WTC11 (cell line): Measurements from ENCODE around the gene NEIL3. TPM values are rescaled to one million over a fixed set of nuclear protein-coding genes. Genes with fewer than 3 reads are reported as not detected.

Experiments used
- ATAC-seq: fragments of 200-7000 bp; cut with Tn5 transposase; 2 replicates; pipeline ENCODE4 v1.10.0; 2021; ENCODE audit warnings: mild to moderate bottlenecking, moderate library complexity
- Bru-seq: library from RNA; stranded (reverse); fragments of 400-500 nt; gene quantifications from one replicate; lab custom pipeline; 2021; lab: Mats Ljungman, UMichigan
- CTCF ChIA-PET: fragments of 300-600 bp; sonication (Branson Sonifier 250); formaldehyde crosslinking; loops from one replicate; lab custom pipeline; 2021; ENCODE audit warnings: antibody characterized with exemption; lab: Charles Lee
- POLR2A ChIA-PET: fragments of 350-600 bp; sonication (Branson Sonifier 250); formaldehyde crosslinking; loops from one replicate; lab custom pipeline; 2021; ENCODE audit warnings: antibody characterized with exemption; lab: Charles Lee
- DNase-seq: peaks from one replicate; pipeline ENCODE4 v3.0.0; 2021; ENCODE audit warnings: low spot score
- H3K27ac Mint-ChIP-seq: 2 replicates; pipeline ENCODE4 v1.8.0; 2021; ENCODE audit warnings: mixed read lengths
- H3K27me3 Mint-ChIP-seq: 2 replicates; pipeline ENCODE4 v1.8.0; 2021; ENCODE audit warnings: low read depth, mild to moderate bottlenecking, moderate library complexity, mixed read lengths
- H3K36me3 Mint-ChIP-seq: 2 replicates; pipeline ENCODE4 v1.8.0; 2021; ENCODE audit warnings: mixed read lengths
- H3K4me1 Mint-ChIP-seq: 2 replicates; pipeline ENCODE4 v1.8.0; 2022; ENCODE audit warnings: mixed read lengths
- H3K4me3 Mint-ChIP-seq: 2 replicates; pipeline ENCODE4 v1.8.0; 2021; ENCODE audit warnings: mild to moderate bottlenecking, moderate library complexity, mixed read lengths
- H3K9me3 Mint-ChIP-seq: 2 replicates; pipeline ENCODE4 v1.8.0; 2021; ENCODE audit warnings: mixed read lengths
- ATF1 ChIP-seq: sonication (generic); formaldehyde crosslinking; IDR thresholded peaks from 2 replicates; pipeline ENCODE4 v1.8.1; 2023; ENCODE audit warnings: mild to moderate bottlenecking, moderate library complexity, missing genetic modification reagents
- FOXK1 ChIP-seq: sonication (generic); formaldehyde crosslinking; IDR thresholded peaks from 2 replicates; pipeline ENCODE4 v1.8.0; 2022; ENCODE audit warnings: mild to moderate bottlenecking, moderate library complexity, missing genetic modification reagents
- FOXP1 ChIP-seq: sonication (generic); formaldehyde crosslinking; IDR thresholded peaks from 2 replicates; pipeline ENCODE4 v1.8.0; 2022; ENCODE audit warnings: missing genetic modification reagents, mild to moderate bottlenecking, moderate library complexity, borderline replicate concordance
- FOXP4 ChIP-seq: sonication (generic); formaldehyde crosslinking; IDR thresholded peaks from 2 replicates; pipeline ENCODE4 v1.8.0; 2022; ENCODE audit warnings: mild to moderate bottlenecking, missing genetic modification reagents
- HMGXB4 ChIP-seq: sonication (generic); formaldehyde crosslinking; IDR thresholded peaks from 2 replicates; pipeline ENCODE4 v1.8.1; 2023; ENCODE audit warnings: mild to moderate bottlenecking, moderate library complexity, missing genetic modification reagents
- KAT7 ChIP-seq: sonication (generic); formaldehyde crosslinking; IDR thresholded peaks from 2 replicates; pipeline ENCODE4 v1.8.1; 2023; ENCODE audit warnings: missing genetic modification reagents, mild to moderate bottlenecking, borderline replicate concordance
- MAX ChIP-seq: sonication (generic); formaldehyde crosslinking; IDR thresholded peaks from 2 replicates; pipeline ENCODE4 v1.8.0; 2022; ENCODE audit warnings: mild to moderate bottlenecking, missing genetic modification reagents
- MYBL2 ChIP-seq: sonication (generic); formaldehyde crosslinking; IDR thresholded peaks from 2 replicates; pipeline ENCODE4 v1.8.1; 2023; ENCODE audit warnings: mild to moderate bottlenecking, moderate library complexity, missing genetic modification reagents
- NFE2L1 ChIP-seq: sonication (generic); formaldehyde crosslinking; IDR thresholded peaks from 2 replicates; pipeline ENCODE4 v1.8.1; 2023; ENCODE audit warnings: missing genetic modification reagents
- SP1 ChIP-seq: sonication (generic); formaldehyde crosslinking; conservative IDR thresholded peaks from 2 replicates; pipeline ENCODE4 v1.8.1; 2022; ENCODE audit warnings: missing genetic modification reagents
- TEAD1 ChIP-seq: sonication (generic); formaldehyde crosslinking; IDR thresholded peaks from 2 replicates; pipeline ENCODE4 v1.8.0; 2022; ENCODE audit warnings: mild to moderate bottlenecking, missing genetic modification reagents
- USF1 ChIP-seq: sonication (generic); formaldehyde crosslinking; IDR thresholded peaks from 2 replicates; pipeline ENCODE4 v1.8.0; 2022; ENCODE audit warnings: mild to moderate bottlenecking, missing genetic modification reagents
- ZBTB21 ChIP-seq: sonication (generic); formaldehyde crosslinking; IDR thresholded peaks from 2 replicates; pipeline ENCODE4 v1.8.1; 2023; ENCODE audit warnings: mild to moderate bottlenecking, missing genetic modification reagents, borderline replicate concordance
- ZNF138 ChIP-seq: sonication (generic); formaldehyde crosslinking; conservative IDR thresholded peaks from 2 replicates; pipeline ENCODE4 v1.8.1; 2022; ENCODE audit warnings: mild to moderate bottlenecking, moderate library complexity, missing genetic modification reagents
- ZNF219 ChIP-seq: sonication (generic); formaldehyde crosslinking; IDR thresholded peaks from 2 replicates; pipeline ENCODE4 v1.8.0; 2023; ENCODE audit warnings: missing genetic modification reagents, mild to moderate bottlenecking, borderline replicate concordance
- ZNF423 ChIP-seq: fragments of 250-450 bp; sonication (Bioruptor Pico); IDR thresholded peaks from 2 replicates; pipeline ENCODE4 v2.1.2; 2022; ENCODE audit warnings: mild to moderate bottlenecking, moderate library complexity
- ZSCAN18 ChIP-seq: fragments of 250-450 bp; sonication (Bioruptor Pico); IDR thresholded peaks from 2 replicates; pipeline ENCODE4 v2.1.2; 2022; ENCODE audit warnings: mild to moderate bottlenecking, moderate library complexity
- long read RNA-seq, 3 experiments: library from RNA in 1 of 3; library from capped mRNA in 1 of 3; library from polyadenylated mRNA in 1 of 3; unstranded in 2 of 3; stranded (forward) in 1 of 3; transcript quantifications; one replicate each; pipeline ENCODE4 v2.0.0, GENCODE V29; 2021
- total RNA-seq: library from RNA; stranded (reverse); gene quantifications from 3 replicates; pipeline ENCODE4 v1.2.3, GENCODE V29; 2021
- TF ChIP-seq, protein P1 (sequence below): sonication (generic); formaldehyde crosslinking; IDR thresholded peaks from 2 replicates; pipeline ENCODE4 v1.8.0; 2022; ENCODE audit warnings: missing genetic modification reagents
- TF ChIP-seq, protein P2 (sequence below): fragments of 250-450 bp; sonication (Bioruptor Pico); IDR thresholded peaks from 2 replicates; pipeline ENCODE4 v1.9.0; 2021; ENCODE audit warnings: mild to moderate bottlenecking

The NEIL3 gene, protein sequence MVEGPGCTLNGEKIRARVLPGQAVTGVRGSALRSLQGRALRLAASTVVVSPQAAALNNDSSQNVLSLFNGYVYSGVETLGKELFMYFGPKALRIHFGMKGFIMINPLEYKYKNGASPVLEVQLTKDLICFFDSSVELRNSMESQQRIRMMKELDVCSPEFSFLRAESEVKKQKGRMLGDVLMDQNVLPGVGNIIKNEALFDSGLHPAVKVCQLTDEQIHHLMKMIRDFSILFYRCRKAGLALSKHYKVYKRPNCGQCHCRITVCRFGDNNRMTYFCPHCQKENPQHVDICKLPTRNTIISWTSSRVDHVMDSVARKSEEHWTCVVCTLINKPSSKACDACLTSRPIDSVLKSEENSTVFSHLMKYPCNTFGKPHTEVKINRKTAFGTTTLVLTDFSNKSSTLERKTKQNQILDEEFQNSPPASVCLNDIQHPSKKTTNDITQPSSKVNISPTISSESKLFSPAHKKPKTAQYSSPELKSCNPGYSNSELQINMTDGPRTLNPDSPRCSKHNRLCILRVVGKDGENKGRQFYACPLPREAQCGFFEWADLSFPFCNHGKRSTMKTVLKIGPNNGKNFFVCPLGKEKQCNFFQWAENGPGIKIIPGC
- 9.9 to 13.5 TPM (median 12.0 TPM) in 3 replicates for total RNA-seq
- percentile 88 among the genes with signal in this experiment for Bru-seq, nascent RNA
- long read RNA-seq, experiment 1, transcript NEIL3-201 (10 exons, 2,408 nt), result major isoform, 37 of 53 reads
- long read RNA-seq, experiment 1, partial matches to known transcripts, result 5 of 53 reads
- long read RNA-seq, experiment 1, other reads (novel, unspliced or antisense), result 11 of 53 reads
- long read RNA-seq, experiment 2, transcript NEIL3-201 (10 exons, 2,408 nt), result major isoform, 13 of 24 reads
- long read RNA-seq, experiment 2, partial matches to known transcripts, result 5 of 24 reads
- long read RNA-seq, experiment 2, other reads (novel, unspliced or antisense), result 6 of 24 reads
- long read RNA-seq, experiment 3, transcript NEIL3-201 (10 exons, 2,408 nt), result major isoform, 24 of 26 reads
- long read RNA-seq, experiment 3, partial matches to known transcripts, result 2 of 26 reads
- long read RNA-seq, experiment 3, other reads (novel, unspliced or antisense), result 0 of 26 reads

- peaks cover 8% of the 10 kb centered on the region; the same call in 1 of the 2 replicates for H3K4me1 Mint-ChIP-seq
- DNase-seq (peak; percentile 89), ATAC-seq (peak; percentile 95)
- H3K4me3 Mint-ChIP-seq, result peak within 1 kb of the TSS; percentile 93
- H3K27me3 Mint-ChIP-seq, result no peaks in the 10 kb centered on the region
- peak within 1 kb of the TSS; percentile 92 for H3K27ac Mint-ChIP-seq
- no peaks in the 10 kb centered on the region for H3K9me3 Mint-ChIP-seq
- peaks cover 5% of the 10 kb centered on the region; the same call in 1 of the 2 replicates for H3K36me3 Mint-ChIP-seq
- ChIA-PET POLR2A (interaction anchor here (1.0 kb wide), 1 partner anchor 16 kb away, joined by 3 read pairs; no protein-coding TSS in a partner anchor), CTCF (interaction anchor here (0.9 to 2.9 kb wide), 4 partner anchors 29 to 262 kb away, joined by 3 to 11 read pairs (median 6); no protein-coding TSS in a partner anchor)
- TF ChIP-seq MYBL2 (CRISPR knock-in tag) (peak; percentile 90), ATF1 (CRISPR knock-in tag) (peak; percentile 66; the same call in 1 of the 2 replicates), ZNF423 (CRISPR knock-in tag) (peak; percentile 52), TEAD1 (no peak), FOXP4 (CRISPR knock-in tag) (0 out of 2 replicates have a peak, but pooled peaks have one; percentile 63), ZSCAN18 (no peak), USF1 (CRISPR knock-in tag) (no peak), ZNF138 (CRISPR knock-in tag) (0 out of 2 replicates have a peak, but pooled peaks have one; percentile 70), ZNF219 (CRISPR knock-in tag) (0 out of 2 replicates have a peak, but pooled peaks have one; percentile 12), SP1 (CRISPR knock-in tag) (peak; percentile 77), ZBTB21 (CRISPR knock-in tag) (peak; percentile 69; the same call in 1 of the 2 replicates), MAX (CRISPR knock-in tag) (peak; percentile 51), FOXP1 (CRISPR knock-in tag) (peak; percentile 76; the same call in 1 of the 2 replicates), KAT7 (peak; percentile 70; the same call in 1 of the 2 replicates), HMGXB4 (peak; percentile 62; the same call in 1 of the 2 replicates), NFE2L1 (CRISPR knock-in tag) (no peak), FOXK1 (CRISPR knock-in tag) (peak; percentile 55; the same call in 1 of the 2 replicates)
- TF ChIP-seq, protein P1, sequence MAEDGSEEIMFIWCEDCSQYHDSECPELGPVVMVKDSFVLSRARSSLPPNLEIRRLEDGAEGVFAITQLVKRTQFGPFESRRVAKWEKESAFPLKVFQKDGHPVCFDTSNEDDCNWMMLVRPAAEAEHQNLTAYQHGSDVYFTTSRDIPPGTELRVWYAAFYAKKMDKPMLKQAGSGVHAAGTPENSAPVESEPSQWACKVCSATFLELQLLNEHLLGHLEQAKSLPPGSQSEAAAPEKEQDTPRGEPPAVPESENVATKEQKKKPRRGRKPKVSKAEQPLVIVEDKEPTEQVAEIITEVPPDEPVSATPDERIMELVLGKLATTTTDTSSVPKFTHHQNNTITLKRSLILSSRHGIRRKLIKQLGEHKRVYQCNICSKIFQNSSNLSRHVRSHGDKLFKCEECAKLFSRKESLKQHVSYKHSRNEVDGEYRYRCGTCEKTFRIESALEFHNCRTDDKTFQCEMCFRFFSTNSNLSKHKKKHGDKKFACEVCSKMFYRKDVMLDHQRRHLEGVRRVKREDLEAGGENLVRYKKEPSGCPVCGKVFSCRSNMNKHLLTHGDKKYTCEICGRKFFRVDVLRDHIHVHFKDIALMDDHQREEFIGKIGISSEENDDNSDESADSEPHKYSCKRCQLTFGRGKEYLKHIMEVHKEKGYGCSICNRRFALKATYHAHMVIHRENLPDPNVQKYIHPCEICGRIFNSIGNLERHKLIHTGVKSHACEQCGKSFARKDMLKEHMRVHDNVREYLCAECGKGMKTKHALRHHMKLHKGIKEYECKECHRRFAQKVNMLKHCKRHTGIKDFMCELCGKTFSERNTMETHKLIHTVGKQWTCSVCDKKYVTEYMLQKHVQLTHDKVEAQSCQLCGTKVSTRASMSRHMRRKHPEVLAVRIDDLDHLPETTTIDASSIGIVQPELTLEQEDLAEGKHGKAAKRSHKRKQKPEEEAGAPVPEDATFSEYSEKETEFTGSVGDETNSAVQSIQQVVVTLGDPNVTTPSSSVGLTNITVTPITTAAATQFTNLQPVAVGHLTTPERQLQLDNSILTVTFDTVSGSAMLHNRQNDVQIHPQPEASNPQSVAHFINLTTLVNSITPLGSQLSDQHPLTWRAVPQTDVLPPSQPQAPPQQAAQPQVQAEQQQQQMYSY (CRISPR knock-in tag), result no peak
- TF ChIP-seq, protein P2, sequence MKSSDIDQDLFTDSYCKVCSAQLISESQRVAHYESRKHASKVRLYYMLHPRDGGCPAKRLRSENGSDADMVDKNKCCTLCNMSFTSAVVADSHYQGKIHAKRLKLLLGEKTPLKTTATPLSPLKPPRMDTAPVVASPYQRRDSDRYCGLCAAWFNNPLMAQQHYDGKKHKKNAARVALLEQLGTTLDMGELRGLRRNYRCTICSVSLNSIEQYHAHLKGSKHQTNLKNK (CRISPR knock-in tag), result no peak
These were observed at the start of gene NEIL3 for GRCh38 chr4:177309522-177310371. Gene NEIL3 (plus strand): TSS chr4:177309874. CDS start chr4:177309954, 80 bp downstream.
